HG03175 (cell line): Measurements from ENCODE around the gene HIGD1B.
"Not testable (repeated sequence)": the region's sequence is repeated elsewhere in the genome, so short reads cannot be mapped to it uniquely, and the experiment has no call there.

ENCODE experiments used
- ATAC-seq: cut with Tn5 transposase; IDR thresholded peaks from one replicate; pipeline ENCODE4 v1.9.1; 2021; ENCODE audit warnings: mild to moderate bottlenecking, moderate library complexity; ENCODE audit not compliant: unreplicated experiment

HIGD1B gene

DNA sequence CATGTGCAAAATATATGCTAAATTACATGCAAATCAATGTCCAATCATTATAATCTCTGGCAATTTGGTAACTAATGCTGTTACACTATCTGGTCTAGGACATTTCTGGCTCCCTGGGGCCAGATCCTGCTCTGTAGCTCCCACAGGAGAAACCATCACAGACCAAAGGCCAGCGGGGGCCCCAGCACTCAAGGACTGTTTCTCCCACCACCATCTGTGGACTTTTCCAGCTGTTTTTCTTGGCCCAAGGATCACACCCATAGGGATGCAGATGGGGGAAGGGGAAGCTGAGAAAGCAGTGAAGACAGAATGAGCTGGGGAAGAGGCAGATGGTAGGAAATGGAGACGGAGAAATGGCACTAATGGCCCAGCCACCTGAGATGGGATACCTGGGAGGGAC lies at the start of gene HIGD1B:
TSS of gene HIGD1B (plus strand) at position 298 of the 400 bp plus-strand sequence. CDS start 270 bp downstream, outside the sequence.
- no peak for ATAC-seq

- ATAC-seq: no peak
These were observed 49.3 kb upstream of the HIGD1B start for GRCh38 chr17:44798356-44798755.

DNA sequence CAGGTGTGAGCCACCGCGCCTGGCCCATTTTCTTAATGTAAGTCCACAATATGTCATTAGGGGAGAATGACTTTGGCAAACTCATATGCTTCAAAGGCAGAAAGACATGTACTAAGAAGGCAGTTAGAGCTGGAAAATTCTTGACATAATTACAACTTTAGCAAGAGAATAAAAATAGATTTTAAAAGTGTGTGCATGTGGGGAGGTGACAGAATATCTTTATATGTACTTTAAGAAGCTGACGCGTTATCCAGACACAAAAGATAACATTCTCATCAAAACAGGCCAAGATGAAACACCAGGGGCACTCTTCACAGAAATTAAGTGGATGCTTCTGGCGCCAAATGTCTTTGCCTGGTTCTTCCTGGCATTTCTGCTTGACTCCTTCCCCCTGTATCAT lies 45.8 kb upstream of the HIGD1B start:
- ATAC-seq: no peak

DNA sequence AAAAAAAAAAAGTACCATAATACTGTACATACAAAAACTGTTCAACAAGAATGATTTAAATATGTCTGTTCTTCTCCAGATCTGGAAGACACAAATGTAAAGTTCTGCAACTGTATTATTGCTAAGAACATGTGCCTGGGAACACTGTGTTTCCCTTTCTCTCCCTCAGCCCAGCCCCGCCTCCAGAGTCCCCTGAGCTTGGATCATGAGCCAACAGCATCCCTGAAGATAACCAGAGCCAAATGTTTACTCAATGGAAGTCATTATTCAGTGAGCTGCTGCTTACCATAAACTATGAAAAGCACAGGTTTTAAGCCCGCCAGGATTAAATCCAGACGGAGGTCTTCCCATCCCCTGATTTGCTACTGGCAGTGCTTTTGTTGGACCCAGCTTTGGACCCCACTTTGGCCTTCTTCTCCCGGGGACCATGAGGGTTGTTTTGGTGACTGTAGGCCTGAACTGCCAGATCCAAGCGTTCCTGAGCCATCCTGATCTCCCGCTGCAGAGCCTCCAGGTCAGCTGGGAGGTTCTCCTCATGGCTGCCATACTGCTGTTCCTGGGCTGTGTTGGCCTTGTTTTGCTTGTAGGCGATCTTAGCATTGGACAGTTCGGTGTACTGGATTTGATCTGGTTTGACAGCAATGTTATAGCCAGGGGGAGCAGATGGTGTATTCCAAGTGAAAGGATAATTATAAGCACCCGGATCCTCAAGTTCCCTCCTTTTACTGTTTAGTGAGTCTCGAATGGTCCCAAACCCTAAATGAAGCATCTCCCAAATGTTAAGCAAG lies 43.2 kb upstream of the HIGD1B start:
- no peak for ATAC-seq

GRCh38 chr17:44807093-44807816 lies 40.4 kb upstream of the HIGD1B start:
- ATAC-seq: no peak

DNA sequence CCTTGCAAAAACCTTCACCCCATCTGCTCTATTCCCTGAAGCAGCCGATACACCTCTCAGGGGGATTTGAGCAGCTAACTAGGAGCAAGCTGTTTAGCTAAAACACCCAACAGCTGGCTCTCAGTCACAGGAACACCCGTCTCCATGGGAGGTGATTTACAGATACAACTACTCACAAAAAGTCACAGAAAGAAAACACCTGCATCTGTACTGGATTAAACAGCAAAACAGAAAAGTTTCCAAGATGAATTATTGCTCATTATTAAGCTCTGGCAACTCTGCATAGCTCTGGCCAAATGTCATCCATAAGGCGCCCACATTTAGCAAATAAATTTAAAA lies 39.9 kb upstream of the HIGD1B start:
- ATAC-seq: no peak

- ATAC-seq: no peak
These were observed 39.5 kb upstream of the HIGD1B start for GRCh38 chr17:44808156-44808555.

- ATAC-seq: not testable (repeated sequence)
These were observed 38.9 kb upstream of the HIGD1B start for GRCh38 chr17:44808656-44809388.

DNA sequence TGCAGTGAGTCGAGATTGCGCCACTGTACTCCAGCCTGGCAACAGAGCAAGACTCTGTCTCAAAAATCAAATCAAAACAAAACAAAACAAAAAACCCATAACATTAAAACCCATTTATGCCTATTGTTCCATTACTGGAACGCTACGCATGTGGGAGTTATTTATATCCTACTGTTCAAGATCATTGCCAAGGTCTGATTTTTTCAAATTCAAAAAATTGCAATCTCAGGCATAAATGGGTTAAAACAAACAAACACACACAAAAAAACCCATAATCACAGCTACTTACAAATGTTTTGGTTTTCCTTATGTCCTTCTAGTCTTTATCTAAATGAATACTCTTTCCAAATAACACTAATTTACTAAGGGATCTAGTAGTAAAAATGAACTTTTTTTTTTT lies 35.4 kb upstream of the HIGD1B start:
- no peak for ATAC-seq

GRCh38 chr17:44818508-44818907 lies 29.2 kb upstream of the HIGD1B start:
- not testable (repeated sequence) for ATAC-seq

DNA sequence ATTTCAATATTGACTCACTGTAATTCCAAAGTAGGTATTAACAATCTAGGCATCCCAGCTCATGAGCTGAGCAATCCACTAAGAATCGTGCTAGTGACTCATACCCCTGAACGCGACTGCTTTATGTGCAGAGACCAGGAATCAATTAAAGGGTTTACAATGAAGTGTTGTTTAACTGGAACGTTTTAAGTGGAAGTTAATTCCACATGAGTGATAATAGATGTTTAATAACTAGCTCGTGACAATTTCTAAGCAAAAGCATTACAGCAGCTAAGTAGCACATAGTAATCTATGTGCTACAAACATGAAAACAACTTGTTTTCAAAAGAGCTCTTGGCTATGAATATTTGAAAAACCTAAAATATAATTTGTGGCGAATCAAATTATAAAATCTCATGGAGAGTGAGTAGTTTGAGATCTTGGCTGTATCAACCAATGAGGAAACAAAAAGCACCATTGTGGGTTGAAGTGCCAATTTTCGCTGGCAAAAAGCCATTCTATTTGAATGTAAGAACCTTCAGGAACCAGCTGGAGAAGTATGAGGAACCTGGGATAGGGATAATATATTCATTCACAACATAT lies 27.0 kb upstream of the HIGD1B start:
- no peak for ATAC-seq

DNA sequence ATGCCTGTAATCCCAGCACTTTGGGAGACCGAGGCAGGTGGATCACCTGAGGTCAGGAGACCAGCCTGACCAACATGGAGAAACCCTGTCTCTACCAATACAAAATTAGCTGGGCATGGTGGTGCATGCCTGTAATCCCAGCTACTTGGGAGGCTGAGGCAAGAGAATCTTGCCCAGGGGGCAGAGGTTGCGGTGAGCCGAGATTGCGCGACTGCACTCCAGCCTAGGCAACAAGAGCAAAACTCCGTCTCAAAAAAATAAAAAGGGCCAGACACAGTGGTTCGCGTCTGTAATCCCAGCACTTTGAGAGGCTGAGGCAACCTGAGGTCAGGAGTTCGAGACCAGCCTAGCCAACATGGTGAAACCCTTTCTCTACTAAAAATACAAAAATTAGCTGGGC lies 22.4 kb upstream of the HIGD1B start:
- not testable (repeated sequence) for ATAC-seq

GRCh38 chr17:44826123-44826790 lies 21.4 kb upstream of the HIGD1B start:
- no peak for ATAC-seq

- ATAC-seq: no peak
These were observed 19.8 kb upstream of the HIGD1B start for GRCh38 chr17:44827863-44828262.

DNA sequence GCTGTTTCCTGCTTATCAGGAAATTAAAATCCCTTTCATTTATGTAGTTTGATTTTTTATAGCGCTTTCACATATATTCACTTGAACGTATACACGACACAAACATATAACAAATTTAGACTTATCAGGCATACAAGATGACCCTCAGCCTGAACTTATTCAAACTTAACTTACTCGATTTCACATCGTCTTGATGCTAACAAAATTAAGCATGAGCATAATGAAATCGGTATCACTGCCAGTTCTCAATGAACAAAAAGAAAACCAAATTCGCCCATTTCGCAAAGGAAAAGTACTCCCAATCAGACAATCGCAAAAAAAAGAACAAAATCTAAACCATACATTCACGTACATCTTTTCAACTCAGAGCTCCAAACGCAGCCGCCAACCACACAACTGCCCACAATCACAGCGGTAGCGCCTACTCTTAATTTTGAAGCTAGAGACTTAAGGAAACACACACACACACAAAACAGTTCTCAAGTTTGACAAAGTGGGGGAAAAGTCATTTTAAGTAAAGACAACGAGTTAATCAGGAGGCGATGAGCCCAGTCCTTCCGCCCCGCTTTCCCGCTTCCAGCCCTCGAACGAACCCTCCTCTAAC lies 18.7 kb upstream of the HIGD1B start:
- no peak for ATAC-seq

GRCh38 chr17:44829523-44830358 lies 17.9 kb upstream of the HIGD1B start, which contains the start of gene GJC1:
TSS of gene GJC1 (minus strand) at chr17:44830287. CDS start at chr17:44805817, 24,470 bp downstream.
- ATAC-seq: no peak

DNA sequence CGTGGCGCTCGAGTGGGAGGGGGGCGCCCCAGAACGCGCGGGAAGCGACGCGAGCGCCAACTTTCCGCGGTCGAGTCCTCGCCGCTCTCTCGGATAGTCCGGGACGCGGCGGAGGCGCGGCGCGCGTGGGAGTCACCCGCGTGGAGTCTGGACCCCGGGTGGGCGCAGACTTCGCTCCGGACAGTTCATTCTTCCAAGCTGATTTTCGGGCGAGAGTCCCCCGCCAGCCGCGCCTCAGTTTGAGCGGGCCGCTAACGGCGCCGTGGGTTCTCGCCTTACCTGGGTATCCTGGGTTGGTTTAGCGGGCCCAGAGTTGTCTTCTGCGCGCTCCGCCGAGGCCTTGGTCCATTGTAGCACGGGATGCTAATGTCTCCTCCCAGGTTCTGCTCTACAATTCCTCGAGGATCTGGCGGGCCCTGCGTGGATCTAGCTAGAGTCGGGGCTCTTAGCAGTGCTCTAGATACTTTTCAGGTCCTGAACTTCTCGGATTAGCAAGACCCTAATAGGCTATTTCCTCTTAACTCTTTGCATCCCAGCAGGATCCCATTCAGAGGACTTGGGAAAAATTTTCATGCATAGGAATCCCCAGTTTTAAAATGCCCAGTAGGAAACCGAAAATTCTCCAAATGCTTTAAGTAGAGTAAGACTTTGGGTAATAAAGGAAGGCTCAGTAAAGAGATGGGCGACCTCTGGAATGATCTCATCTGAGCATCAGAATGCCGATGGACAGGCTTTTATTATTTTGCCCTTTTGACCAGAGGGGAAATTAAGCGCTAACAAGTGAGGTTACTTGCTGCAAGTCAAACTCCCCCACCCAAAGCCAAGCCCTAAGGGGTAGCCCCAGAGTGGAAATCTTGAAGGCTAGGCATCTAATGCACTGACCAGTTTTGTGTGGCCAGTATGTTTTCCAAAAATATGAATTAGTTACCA lies 17.1 kb upstream of the HIGD1B start:
- no peak for ATAC-seq

DNA sequence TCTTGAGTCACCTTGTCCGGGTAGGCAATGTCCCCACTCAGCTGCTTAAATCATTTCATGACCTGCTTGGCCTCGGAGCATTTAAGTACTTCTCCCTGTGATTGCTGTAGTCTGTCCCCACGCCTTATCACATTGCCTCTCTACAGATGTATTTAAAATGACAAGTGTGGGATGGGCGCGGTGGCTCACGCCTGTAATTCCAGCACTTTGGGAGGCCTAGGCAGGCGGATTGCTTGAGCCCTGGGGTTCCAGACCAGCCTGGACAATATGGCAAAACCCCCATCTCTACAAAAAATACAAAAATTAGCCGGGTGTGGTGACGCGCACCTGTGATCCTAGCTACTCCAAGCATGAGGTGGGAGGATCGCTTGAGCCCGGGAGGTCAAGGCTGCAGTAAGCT lies 16.3 kb upstream of the HIGD1B start:
- ATAC-seq: no peak
